GM18526 (cell line): ENCODE results near the gene ZNF423.

ENCODE experiments used
- POLR2A ChIP-seq: IDR thresholded peaks from 3 replicates; pipeline ENCODE4 v1.6.1; 2011; ENCODE audit not compliant: insufficient read length; ENCODE audit errors: extremely low read depth

The ZNF423 gene

GRCh38 chr16:49468611-49469310, 387.2 kb downstream of the ZNF423 start:
- no peak for TF ChIP-seq POLR2A

GRCh38 chr16:49467540-49468372, 388.2 kb downstream of the ZNF423 start:
- no peak for TF ChIP-seq POLR2A

DNA sequence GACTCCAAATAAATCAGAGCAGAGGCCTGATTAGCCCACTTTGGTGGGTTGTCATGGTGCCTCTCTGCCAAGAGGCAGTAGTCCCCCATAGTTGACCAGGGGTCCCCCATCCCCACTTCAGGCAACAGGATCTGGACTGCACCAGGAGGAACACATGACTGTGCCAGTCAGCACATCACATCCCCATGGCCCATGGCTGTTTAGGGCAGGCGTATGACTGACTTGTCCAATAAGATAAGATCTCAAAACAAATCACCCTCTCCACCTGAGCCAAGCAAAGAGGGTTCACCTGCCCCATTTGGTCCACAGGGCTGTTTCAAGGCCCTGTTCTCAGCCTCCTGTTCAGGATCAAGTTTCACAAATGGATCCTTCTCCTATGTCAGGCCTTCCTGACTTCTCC, 389.0 kb downstream of the ZNF423 start:
- no peak for TF ChIP-seq POLR2A

GRCh38 chr16:49466529-49466831, 389.4 kb downstream of the ZNF423 start:
- TF ChIP-seq POLR2A = no peak

DNA sequence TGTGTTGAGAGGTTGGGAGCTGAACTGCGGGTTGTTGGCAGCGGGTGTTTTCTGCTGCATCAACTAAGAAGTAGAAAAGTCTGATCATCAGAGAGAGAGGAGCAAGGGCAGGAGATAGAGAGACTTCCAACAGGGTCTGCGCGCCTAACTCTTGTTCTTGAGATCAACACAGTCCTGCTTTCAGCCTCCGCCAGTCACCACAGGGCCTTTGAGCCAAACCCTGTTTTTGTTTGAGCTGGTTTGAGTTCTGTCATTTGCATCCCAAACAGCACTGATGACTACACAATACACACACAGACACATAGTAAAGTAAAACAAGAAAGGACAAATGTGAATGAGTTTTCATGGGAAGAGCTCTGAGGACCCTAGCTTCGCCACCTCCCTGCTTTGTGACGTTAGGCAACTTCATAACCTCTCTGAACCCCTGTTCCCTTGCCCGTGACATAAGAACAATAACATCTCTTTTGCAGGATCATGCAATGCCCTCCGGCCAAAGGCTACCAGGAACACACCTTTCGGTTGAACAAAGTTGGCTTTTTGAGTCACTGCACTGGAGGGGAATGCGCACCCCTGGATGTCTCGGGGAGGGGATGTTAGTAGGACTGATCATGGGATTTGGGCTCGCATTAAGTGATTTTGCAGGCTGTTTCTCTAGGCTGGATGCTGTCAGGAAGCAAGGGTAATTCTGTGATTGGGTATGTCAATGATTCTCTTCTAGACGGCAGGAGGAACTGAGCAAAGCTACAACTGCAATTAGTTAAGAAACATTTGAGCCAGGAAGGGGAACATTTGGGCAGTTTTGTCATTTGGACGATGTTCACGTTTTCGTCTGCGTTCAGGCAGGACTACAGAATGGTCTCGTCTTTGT, 390.0 kb downstream of the ZNF423 start:
- no peak for TF ChIP-seq POLR2A

DNA sequence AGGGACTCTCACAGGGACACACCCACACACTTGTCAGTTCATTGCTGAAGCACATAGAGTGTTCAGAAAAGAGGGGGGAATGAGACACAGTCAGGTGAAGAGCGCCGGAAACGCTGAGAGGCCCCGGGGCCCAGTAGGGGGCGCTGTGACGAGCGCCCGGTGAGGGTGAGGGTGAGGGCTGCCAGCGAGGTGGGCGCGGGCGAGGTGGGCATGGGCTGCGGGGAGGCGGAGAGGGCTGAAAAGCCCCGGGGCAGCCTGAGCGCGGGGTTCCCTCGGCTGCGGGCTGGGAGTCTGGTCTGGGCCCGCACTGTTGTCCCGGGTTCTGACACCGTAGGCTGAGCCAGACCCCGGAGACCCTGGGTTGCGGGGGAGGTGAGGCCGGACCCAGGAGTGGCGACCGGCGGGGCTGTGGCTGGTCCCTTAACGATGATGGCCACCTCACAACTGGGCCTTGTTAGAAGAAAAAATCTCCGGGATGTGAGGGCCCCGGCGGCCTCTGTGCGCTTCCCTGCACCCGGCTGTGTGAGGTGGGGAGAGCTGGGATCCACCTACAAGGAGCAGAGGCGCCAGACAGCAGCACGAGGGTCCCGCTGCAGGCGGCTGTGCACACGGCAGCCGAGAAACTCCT, 390.9 kb downstream of the ZNF423 start:
- TF ChIP-seq POLR2A = no peak

DNA sequence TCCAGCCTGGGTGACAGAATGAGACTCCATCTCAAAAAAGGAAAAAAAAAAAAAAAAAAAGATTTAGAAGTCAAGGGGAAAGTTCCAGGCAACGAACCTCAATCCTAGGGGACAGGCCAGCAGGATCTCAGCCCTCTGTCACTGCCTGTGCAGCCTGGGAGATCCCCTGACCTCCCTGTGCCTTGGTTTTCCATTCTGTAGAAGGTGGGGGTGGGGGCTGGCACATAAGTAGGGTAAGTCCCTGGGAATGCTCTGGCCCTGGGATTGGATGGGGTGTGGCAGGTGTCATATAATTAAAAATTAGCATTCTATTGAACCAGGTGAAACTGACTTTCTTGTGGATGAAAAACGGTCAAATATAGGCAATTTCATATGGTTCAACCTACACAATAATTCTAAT, 391.8 kb downstream of the ZNF423 start:
- no peak for TF ChIP-seq POLR2A

GRCh38 chr16:49463529-49463928, 392.4 kb downstream of the ZNF423 start:
- TF ChIP-seq POLR2A = no peak

DNA sequence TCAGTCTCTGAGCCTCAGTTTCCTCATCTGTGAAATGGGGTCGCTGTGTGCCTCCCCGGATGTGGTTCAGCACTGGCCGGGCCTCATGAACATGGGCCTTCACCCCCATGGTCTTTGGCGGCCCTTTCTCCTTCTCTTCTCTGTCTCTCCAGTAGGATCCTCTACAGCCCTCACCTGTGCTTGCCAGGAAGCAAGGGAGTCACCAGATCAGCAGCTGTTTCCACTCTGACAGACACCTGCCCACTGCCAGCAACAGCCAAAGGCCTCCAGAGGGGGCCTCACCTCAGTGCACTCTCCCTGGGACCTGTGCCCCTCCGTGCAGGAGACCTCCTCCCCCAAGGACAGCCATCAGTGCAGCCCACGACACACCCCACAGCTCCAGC, 392.9 kb downstream of the ZNF423 start:
- no peak for TF ChIP-seq POLR2A

DNA sequence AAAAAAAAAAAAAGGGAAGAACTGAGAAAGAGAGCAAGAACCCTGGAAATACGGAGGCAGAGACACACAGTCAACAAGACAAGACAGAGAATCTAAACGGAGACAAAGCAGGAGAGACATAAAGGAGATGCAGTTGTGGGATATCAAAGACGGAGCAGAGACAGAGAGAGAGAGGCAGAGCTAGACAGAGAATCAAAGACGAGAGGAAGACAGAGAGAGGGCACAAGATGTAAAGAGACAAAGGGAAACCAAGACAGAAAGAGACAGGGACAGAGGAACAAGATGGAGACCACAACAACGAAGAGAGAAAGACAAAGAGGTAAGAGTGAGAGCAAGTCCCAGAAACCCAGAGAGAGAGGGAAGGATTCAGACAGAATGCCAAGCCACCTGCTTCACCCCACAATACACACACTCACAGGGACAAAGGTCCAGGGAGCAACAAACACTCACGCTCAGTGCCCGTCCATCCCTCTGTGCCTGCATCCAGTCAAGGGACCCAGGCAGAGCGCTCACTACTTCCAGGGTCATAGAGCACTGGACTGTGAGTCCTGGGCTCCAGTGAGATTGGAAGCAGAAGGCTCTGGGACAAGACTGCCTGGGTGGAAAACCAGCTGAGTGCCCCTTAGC, 393.4 kb downstream of the ZNF423 start:
- no peak for TF ChIP-seq POLR2A

DNA sequence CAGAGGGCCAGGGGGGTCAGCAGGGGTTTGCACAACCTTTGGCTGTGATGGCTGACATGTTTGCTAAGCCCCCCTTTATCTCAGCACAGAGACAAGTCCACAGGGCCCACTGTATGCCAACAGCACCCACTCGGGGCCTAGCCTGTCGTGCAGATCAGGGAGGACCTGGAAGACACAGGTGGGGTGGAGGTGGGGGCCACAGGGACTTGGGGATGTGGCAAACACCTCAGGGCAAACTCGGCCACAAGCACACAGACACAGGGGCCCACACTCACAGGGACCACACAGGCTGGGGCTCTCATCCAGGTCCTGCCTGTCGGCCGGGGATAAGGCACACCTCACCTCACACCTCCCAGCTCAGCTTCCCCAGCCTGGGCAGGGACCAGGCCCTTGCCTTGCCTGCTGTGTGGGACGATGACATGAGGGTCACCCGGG, 394.4 kb downstream of the ZNF423 start:
- no peak for TF ChIP-seq POLR2A

DNA sequence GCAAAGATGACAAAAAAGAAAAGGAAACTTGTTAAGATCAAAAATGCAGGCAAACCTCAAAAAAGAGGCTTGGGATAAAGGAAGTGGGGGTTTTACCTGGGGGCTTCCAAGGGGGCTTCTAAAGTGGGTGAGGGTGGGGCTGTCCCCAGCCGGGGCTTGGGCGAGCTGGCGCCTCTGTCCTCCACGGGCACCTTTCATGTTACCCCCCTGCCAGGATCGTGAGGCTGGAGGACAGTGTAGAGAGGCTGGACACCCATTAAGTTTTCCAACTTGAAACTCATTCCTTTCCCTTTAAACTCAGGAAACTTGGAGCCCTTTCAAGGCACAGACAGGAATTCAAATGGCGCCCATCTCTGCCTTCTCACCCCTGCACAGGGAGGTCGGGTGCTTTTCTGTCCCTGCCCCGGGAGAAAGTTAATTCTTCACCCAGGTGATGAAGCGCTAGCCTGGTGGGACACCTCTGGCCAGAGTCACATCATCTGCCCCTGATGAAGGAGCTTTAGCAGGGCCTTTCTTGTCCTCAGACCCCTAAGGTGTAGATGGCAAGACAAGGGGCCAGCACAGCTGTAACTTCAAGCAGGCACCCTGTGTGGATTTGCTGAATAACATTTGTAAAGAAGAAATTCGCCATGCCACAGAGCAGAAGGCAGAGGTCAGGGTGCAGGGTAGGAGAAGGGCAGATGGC, 395.0 kb downstream of the ZNF423 start:
- TF ChIP-seq POLR2A = no peak

- TF ChIP-seq POLR2A = no peak
Observed at GRCh38 chr16:49459953-49460735, 395.8 kb downstream of the ZNF423 start.
